HS-27A (cell line): ENCODE data around the gene RASSF5.

Experiments used
- DNase-seq: peaks from one replicate; pipeline ENCODE4 v3.0.0-alpha.2; 2012; ENCODE audit warnings: low read depth, missing footprints

The RASSF5 gene

DNA sequence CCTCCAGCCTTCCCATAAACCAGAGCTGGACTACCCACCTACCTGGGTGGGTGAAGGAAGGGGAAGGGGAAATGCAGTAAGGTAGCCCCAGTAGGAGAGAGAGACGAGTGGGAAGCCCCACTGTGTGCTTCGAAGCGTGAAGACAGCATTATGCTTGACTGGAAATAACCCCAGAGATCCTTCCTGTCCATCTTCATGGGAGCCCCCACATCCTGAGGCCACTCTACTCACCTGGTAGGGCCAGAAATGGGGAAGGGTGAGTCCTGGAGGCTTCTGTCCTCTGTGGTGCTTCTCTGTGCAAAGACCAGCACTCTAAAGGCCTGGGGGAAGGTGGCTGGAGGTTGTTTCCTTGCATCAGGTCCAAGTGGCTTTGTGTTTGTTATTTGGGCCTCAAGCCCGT is 10.0 kb upstream of the RASSF5 start:
- no peak for DNase-seq

DNA sequence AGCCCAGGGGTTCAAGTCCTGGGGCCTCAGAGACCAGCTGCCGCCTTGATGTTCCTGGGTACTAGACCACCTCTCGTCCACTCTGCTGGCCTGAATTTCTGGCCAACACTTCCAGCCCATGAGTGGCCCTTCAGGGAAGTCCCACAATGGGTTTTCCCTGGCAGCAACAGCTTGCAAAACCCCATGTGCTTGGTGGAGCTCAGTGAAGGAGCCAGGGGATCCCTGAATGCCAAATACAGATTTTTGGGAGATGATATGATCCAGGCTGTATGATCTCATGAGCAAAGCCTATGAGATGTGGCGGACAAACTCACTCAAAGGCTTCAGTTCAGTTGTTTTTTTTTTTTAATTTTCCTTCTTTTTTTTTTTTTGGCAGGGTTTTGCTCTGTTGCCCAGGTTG is 9.6 kb upstream of the RASSF5 start:
- no peak for DNase-seq

DNA sequence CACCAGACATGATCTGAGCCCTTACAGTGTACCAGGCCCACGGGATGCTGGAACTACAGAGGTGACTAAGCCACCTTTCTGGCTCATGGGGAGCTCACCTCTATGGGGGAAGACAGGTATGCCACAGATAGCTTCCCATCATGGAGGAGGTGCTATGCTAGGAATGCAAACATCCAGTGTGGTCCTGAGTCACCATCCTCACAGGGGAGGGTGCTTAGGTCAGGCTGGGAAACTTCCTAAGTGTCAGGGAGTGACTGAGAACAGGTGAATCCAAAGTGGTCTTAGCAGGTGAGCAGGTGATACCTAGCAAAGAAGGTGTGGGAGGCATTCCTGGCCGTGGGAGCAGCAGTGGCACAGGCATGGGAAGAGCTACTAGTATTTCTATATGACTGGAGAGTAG is 8.6 kb upstream of the RASSF5 start:
- DNase-seq = no peak

DNA sequence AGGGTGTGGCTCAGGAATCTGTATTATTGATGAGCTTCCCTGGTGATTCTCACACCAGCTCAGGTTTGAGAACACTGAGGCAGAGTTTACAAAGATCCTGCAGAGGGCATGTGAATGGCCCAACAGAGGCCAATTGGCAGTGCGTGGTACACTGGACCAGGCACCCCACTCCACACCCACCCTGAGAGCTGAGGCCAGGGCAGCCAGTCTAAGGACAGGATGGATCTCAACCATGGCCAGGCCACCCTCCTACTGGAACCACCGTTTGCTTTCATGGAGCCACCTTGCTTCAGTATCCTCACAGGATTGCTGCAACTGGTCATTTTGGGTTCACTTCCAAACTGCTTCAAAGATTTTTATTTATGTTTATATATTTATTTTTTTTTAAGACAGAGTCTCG is 7.3 kb upstream of the RASSF5 start:
- DNase-seq = no peak

DNA sequence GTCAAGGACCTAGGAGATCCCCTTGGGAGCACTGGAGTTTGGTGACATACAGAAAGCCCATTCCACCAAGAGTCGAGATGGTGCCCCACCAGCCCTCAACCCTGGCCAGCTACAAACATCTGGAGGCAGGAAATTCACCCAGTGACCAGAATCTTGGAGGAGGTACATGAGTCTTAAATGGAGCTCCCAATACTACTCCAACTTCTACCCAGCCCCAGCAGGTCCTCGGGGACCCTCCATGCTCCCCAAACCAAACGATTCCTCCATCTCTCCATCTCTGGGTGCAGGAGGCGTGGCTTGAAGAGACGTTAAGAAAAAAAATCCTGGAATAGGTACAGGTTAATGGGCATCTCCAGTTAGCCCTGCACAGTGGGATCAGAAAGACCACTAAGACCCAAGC is 5.5 kb upstream of the RASSF5 start:
- no peak for DNase-seq

DNA sequence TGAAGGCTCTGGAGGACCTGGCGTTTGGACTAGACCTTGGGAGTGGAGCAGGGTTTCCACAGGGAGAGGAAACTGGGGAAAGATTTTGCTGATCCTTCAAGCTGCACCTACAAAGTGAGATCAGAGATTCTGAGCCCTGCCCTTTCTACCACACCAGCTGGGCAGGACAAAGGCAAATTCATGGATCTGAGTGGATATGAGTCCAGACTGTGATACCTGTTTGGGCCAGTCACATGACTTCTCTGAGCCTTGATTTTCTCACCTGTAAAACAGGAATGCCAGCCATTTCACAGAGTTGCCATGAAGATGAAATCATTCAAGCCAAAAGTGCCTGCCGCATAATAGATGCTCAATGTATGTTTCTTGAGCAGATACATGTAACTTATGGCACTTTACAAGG is 4.9 kb upstream of the RASSF5 start:
- DNase-seq = no peak

DNA sequence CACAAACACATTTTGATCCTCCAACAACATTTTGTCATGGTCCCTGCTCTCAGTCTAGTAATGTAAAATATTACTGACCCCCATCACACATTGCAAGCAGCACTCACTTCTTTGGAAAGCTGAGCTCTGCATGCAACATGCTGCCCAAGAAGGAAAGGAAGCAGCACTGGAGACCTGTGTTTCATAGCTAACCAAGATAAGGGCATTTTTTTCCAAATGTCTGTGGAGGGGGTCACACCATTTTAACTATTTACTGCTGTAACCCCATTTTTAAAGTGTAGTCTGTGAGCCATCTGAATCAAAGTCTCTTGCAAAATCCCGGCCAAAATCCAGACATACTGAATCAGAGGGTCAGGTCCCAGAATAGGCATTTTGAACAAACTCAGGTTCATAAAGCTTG is 4.5 kb upstream of the RASSF5 start:
- DNase-seq = no peak

DNA sequence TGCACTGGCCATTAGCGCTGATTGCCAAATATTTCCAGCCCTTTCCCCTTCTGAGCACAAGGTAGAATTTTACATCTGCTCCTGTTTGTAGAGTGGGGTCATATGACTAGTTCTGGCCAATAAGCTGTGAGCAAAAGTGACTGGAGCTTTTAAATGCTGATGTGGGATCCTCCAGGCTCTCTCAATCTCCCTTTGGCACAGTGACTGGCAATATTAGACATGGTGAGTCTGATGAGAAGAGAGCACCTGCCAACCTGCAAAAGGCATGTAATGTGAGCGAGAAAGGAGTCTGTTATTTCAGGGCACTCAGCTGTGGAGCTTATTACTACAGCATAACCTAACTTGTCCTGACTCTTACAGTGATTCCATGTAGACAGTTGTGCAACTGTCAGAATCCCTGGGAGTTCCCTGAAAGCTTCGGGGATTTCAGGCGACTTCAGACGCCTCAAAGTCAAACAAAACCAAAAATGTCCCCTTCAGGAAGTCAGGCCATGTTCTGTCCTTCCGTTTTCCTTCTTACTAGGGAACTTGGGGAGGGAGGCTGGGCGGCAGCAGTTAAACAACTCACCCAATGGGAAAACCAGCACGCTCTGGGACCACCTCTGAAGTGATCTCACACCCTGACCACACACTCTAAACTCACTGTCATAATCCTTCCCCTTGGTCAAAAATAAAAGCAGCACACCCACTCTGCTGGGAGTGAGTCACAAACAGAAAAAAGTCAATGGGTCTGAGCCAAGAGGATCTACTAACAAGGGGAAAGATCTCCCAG is 3.6 kb upstream of the RASSF5 start:
- DNase-seq = peak; percentile 92

DNA sequence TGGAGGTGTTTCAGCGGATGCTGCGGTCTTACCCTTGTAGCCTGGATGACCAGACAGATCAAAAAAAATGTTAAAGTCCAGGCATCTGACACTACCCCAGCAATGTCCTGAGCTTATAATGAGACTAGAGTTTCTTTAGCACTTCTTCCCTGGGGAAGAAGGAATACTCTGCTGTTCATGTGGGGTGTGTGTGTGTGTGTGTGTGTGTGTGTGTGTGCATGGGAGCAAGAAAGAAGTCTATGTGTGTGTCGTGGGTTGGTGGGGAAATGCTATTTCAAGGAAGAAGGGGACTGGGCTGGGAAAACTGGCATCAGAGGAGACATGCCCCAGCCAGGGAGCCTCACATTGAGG is 3.0 kb upstream of the RASSF5 start:
- no peak for DNase-seq

DNA sequence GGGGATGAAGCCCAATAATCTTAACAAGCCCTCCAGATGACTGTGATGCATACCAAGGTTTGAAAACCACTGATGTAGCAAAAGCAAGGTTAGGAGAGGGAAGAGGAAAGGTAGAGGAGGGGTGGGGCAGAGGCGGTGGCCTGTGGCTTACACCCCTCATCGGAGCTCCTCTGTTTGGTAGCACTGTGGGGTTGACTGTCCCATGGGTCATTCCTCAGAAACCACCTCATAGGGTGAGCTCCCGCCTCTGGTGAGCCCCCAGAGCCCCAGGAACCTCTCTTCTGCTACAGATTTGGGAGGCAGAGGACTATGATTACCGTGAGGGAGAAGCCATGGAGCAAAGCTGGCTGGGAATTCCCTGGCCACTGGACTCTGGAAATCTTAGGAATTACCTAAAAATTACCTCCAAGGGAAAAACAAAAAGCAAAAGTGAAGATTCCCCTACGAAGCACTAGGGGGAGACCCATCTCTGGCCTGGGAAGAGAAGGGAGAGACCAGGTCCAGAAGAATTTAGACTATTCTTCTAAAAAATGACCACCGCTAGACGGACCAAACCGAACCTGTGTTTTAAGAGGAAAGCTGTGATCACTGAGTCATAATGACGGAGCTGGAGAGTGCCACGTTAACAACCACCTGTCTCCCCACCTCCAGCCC is 1.5 kb upstream of the RASSF5 start:
- no peak for DNase-seq

DNA sequence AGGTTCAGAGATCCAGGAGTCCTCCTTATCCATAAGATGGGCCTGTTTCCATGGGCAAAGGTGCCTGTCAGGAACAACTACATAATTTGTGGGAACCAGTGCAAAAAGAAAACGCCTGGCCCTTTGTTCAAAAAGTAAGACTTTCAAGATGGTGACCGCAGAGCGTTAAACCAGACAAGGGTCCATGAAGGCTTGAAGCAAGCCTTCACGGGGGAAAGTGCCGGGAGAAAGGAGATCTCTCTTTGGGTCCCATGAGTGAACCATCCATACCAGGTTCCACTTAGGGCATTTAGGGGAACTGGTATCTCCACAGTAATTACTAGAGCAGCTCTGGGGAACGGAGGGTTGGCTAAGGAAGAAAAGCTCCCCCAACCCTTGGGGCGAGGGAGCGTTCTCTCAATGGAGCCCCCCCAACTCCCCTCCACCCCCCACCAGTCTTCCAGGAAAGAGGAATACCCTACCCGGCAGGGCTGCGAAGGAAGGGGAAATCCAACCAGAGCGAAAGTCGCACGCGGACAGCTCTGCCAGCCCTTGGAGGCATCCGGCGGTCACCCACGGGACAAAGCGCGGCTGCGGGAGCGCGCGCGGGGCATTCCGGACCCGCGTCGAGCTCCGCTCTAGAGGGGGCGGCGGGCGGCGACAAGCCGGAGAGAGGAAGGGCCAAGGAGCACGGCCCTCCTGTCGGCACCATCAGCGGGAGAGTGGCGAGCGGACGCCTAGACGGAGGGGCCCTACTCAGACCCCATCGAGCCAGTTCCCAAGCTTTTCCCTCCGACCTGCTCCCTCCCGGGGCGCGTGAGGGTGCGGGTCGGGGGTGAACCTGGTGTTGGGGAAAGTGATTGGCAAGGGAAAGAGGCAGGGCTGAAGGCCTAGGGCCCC is 687 bp upstream of the RASSF5 start:
- DNase-seq = no peak

DNA sequence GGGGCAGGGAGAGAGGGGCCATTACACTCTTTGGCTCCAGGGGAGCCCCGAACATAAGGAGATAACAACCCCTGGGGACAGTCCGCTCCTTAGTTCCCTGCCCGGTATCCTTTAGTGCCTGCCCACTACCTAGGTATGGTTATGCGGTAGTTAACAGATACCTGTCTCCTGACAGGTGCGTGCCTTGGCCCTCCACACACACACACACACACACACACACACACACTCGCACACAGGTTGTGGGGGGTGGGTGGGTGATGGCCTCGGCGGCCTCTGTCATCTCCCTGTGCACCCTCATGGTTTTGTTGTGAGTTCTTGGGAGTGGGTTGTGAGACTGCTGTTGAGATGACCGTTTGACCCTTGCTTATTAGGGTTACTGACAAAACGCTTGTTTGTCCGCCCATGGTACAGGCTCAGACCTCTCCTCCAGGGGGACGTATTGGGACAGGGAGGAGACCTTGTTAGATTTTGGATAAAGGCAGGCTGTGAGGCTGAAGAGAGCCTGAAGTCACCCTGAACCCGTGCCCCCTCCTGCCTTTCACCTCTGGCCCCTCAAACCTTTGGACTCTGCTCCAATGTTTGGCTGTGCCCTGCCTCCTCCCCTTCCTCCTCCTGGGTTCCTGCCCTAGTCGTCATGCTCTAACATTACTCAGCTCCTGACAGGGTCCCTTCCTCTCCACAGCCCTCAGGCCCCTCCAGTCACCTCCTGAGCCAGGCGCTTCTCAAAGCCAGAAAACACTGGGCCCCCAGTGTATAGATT is 979 bp downstream of the RASSF5 start:
- DNase-seq = no peak

DNA sequence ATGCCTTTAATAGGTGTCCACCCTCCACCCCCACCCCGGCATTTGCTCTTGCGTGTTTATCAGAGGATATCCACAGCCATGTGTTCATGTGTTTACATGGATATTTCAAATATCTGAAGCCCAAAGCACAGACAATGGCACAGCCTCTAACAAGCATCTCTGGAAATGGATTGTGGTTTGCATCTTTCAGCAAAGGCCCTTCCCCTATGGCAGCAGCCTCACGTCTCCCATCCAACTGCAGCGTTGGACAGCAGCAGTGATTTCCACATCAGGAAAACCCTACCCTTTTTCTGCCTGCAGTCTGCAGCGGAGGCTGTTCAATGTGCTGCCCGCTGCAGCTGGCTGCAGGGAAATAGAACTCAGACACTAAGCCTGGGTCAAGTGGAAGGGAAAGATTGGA is 1.6 kb downstream of the RASSF5 start:
- no peak for DNase-seq

DNA sequence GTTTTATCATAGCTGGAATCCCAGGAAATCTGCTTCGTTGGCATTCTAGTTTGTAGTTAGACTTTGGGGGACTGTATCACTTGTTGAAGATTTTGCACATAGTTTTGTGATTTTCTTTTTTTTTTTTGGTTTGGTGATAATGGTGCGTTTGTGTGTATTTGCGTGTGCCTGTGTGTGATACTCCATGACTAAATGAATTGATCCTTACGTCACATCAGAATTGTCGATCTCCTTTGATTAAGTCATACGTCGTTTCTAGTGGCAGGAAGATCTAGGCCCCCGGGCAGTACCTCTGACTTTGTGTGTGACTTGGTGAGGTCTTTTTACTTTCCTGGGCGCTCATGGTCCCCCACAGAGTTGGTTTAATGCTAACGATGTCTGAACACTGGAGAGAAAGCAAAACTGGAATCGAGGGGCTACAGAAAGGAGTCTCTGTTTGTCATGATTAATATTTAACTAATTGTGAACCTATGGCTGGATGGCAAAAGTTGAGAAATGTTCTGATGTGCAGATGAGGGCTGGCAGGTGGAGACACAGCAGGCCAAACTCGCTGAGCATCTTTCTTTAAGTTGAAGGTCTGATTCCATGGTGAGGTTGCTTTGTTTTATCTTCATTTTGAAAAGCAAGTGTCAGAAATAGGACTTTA is 2.4 kb downstream of the RASSF5 start:
- no peak for DNase-seq

DNA sequence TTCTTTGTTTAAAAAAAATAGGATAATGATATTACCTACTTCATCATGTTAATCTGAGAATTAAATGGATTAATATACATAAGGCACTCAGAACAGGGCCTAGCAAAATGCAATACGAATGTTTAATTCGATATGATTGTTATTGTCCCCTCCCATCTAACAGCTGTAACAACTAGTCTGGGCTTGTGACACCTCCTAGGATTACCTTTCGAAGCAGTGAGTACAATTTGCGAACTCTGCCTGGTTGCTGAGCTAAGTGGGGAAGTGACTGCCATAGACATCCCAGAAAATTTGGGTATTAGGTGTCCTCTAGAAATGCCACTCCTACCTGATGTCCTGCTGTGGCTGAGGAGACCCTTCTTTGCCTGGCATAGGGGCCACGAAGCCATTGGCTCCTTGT is 3.0 kb downstream of the RASSF5 start:
- DNase-seq = no peak

DNA sequence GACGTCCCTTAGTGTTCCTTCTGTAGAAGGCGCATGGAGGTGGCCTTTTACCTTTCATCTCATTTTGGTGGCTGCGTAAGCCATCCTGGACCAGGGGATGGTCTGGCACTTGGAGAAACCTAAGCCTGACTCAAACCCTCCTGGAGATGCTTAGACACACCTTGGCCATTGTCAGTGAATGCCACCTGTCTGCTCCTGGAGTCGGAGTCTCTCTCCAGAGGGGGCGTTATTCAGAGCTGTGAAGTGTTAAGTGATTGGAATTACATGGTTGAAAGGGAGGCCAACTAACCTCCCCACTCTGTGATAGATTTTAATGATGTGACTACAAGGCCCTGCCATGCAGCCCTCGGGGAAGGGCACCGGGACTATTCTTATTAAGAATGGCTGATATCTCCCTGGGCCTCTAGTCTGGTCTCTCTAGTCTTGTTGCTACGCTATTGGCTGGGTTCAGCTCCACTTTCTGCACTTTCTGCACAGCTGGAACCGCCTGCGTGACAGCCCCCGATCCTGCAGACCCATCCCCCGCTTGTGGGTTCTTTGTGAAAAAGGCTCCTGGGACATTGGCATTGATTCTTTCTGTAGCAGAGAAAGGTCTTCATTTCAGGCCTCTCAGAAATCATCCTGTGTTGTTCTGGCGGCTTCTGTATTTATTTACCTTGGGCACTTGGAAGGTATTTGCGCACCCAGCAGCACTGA is 4.2 kb downstream of the RASSF5 start:
- no peak for DNase-seq

DNA sequence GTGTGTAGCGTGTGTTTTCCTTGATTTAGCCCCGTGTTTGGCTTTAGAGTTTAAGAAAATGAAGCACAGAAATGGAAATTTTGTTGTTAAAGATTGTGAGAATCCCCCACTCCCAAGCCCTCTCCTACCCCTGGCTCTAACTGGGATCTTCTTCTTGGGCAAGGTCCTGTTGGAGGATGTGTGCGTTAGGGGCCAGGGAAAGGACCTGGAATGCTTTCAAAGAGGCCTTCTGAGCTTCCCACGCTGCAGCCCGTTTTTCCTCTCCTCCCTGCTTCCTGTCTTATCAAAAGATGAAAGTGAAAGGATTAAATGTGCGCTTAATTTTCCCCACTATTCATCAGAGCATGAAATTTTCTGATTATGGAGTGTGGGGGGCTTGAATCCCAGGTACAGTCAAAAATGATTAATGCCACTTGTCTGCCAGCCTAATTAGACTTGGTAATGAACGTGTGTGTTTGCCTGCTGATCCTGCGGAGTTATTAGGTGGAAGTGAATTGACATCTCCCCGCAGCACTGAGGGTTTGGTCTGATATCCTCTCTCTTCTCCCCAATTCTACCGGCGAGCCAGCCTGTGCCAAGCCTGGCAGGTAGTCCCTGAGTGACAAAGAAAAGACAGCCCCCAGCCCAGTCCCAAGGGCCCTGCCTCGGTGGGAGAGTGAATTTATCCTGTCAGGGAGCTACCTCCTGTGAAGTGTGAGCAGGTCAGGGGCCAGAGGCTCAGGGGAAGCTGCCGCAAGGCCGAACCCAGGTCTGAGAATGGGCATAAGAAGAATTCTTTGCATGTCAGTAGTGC is 4.9 kb downstream of the RASSF5 start:
- no peak for DNase-seq

DNA sequence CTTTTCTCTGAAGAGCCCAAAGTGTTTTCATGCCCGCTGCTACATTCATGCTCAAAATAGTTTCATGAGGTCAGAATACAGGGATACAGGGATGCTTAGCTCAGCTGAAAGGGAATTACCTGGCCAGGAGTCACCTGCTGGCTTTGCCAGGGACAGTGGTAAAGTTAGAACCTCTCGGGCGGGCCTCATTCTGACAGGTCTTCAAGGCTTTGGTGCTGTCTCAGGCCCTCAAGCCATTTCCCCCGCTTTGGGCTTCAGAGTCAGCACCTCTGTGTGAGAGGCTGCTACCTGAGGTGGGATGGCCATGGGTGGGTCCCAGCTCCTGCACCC is 5.5 kb downstream of the RASSF5 start:
- DNase-seq = no peak

DNA sequence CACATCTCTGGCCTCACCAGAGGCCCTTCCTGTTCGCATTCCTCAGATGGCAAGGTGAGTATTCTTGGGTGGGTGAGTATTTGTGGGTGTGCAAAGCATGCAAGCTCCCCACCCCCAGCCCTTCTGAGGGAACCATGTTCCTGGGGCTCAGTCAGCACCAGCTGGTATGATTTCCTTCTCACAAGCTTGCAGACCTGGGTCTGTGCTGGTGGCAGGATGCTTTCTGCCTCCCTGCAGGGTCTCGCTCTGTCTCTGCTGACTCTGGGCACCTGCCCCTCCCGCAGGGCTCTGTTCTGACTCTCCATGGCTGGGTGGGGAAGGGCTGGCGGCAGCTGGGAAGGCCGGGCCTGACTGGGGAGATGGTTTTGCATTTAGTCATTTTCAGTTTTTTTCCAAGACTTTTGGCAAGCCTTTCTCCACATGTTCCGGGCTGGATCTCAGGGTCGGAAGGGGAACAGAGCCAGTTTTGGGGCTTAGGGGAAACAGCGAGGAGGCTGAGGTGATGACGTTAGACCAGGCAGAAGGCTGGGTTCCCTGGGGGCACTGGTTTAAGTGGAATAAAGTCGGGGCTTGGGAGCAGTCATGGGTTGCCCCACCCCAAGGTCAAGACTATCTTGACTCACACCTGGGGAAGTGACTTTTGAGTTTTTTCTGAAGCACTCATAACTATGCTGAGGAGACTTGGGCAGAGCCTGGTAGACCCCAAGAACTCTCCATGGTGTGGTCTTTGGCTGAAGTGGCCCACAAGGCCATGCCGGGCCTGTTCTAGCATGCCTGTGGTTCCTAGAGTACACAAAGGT is 6.2 kb downstream of the RASSF5 start:
- peak; percentile 60 for DNase-seq
